Skin epidermis (tissue), 12 donors: ENCODE results near the gene TEX22.

Experiments used
- H3K27ac ChIP-seq, 21 experiments: fragments of 200-600 bp; sonication (generic) in 11 of 21; one replicate each; pipeline ENCODE4 v1.5.0; 2020; ENCODE audit warnings: mild to moderate bottlenecking in 3 of 21, inconsistent platforms in 2 of 21, moderate library complexity in 2 of 21
- H3K4me3 ChIP-seq, 7 experiments: fragments of 200-600 bp; sonication (generic) in 2 of 7; one replicate each; pipeline ENCODE4 v1.5.0; 2020; ENCODE audit warnings: inconsistent platforms in 2 of 7, mild to moderate bottlenecking in 2 of 7, moderate library complexity in 1 of 7

Gene TEX22

DNA sequence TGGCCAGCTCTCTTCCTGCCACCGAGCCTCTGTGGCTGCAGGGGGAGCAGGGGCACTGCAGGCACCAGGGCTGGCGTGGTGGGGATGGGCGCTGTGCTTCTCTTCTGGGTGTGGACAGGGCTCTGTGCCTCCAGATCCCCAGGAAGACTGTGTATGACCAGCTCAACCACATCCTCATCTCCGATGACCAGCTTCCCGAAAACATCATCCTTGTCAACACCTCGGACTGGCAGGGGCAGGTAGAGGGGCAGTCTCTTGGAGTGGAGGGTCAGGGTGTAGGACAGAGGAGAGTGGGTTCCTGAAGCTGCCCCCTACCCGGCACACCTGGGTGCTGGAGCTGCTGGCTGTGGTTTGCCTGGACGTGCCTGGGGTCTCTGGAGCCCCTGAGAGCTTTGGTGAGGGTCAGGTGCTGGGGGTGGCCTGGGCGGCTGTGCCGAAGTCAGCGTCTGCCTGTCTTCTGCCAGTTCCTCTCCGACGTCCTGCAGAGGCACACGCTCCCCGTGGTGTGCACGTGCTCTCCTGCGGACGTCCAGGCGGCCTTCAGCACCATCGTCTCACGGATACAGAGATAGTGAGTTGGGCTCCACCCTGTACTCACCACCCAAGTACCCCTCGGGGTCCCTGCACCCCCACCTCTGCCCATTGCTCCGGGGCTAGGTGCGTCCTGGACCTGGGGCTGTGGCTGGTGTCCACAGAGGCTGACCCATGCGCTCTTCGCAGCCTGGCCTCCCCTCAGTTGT lies 15.8 kb upstream of the TEX22 start:
- H3K4me3 ChIP-seq: no peak overlapping the region
- H3K27ac ChIP-seq: no peak overlapping the region

DNA sequence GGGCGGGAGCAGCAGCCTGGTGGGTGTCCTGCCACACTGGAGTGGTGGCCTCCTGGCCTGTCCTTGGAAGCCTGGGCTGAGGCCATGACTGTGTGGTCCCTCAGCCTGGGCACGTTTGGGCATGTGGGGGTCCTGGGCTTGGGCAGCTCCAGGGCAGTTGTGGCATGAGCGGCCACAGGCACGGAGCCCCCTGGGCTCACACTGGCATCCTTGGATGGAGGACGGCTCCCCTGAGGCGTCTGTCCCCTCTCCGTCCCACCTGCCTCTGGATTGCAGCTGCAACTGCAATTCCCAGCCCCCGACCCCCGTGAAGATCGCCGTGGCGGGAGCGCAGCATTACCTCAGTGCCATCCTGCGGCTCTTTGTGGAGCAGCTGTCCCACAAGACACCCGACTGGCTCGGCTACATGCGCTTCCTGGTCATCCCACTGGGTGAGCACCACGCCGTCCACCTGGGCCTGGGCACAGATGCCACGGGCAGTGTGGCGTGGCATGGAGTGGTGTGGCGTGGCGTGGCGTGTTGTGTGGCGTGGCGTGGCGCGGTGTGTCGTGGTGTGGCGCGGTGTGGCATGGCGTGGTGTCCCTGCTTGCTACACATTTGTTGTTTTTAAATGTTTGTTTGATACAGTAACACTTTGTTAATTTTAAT lies 15.1 kb upstream of the TEX22 start:
- H3K4me3 ChIP-seq: no peak overlapping the region
- H3K27ac ChIP-seq: no peak overlapping the region

DNA sequence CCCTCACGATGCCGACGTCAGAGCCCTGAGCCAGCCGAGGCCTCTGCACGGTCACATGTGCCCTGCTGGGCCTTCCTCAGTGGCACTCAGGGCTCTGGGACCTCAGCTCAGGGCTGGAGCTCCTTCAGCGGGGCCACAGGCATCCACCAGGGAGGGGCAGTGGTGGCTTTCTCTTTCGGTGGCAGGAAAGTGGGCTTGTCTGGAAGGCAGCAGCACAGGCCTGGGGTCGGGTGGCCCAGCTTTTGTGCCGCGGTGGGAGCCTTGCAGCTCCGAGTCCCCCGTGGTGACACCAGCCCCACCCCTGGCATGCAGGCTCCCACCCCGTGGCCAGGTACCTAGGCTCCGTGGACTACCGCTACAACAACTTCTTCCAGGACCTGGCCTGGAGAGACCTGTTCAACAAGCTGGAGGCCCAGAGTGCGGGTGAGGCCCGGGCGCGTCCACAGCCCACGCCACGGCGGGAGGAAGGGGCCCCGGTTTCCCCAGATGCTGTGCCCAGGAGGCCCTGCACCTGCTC lies 14.2 kb upstream of the TEX22 start:
- Histone ChIP-seq H3K27ac (peak overlapping the region in 5 of 21 experiments; percentile 4 to 78 (median 22)), H3K4me3 (no peak overlapping the region)

DNA sequence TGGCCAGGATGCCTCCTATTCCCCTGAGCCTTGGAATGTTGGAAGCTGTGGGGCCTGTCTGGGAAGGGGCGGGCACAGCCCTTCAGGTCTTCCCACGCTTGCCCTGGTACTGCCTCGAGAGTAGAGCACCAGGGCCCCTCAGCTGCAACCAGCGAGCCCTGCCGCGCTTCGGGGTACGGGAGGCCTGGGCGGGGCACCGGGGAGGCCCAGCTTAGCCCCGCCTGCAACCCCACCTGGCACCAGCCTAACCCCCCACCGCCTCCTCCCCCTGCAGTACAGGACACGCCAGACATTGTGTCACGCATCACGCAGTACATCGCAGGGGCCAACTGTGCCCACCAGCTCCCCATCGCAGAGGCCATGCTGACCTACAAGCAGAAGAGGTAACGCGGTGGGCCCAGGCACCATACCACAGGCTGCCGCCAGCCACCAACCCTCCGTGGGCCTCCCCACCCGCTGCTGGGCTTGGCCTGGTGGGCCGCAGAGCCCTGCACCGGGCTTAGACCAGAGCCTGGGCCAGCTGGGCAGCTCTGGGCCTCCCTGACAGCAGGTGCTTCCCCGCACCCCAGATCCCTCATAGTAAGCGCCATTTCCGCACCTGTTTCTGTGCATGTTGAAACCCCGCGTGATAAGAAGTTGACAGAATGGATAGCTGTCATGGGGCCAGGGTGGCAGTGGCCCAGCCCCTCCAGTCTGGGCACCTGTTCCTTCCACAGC lies 13.6 kb upstream of the TEX22 start:
- H3K27ac ChIP-seq: peak overlapping the region in 5 of 21 experiments; percentile 4 to 78 (median 36)

DNA sequence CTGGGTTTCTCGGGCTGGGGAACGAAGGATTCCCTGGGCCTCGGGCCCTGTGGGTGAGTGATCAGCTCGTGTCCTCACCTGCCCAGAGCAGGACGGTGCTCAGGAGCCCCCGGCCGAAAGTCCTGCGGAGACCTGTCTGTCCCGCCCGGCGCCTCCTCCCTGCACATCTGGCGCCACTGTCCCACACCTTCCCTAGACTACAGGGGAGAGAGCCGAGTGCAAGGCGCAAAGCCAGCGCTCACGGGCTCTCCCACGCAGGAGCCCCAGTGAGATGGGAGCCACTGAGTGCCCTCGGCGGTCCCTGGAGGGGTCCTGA lies 13.1 kb upstream of the TEX22 start:
- Histone ChIP-seq H3K4me3 (no peak overlapping the region), H3K27ac (peak overlapping the region in 2 of 21 experiments; percentile 36 to 42)

More for the DNA sequence above, 13.6 kb upstream of the TEX22 start:
- no peak overlapping the region for H3K4me3 ChIP-seq

DNA sequence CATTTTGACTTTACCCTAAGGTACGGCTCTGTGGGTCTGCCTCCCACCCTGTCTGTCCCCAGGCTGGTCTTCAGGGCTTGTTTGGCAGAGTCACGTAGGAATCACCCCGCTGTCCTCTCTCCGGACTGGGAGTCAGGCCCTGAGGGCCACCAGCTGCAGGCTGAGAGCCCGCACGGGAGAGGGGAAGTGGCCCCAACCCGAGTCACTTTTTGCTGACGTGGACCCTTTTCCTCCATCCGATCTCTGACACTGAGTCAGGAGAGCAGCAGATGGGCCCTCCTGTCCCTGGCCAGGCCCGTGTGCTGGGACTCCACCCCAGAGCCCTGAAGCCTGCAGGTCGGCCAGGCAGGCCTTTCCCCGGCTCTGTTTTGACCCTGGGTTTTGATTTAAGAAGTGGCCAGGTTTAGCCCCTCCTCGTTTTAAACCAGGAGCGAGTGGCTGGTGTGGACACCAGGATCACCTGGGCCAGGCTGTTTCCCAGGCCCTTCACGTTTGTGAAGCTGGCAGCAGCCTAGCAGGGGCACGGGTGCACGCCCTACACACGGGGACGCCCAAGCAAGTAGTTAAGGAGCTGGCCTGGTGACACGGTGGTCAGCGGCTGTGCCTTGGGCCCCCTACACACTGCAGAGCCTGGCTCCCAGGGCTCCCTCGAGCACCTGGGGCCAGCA lies 12.5 kb upstream of the TEX22 start:
- peak overlapping the region in 2 of 21 experiments; percentile 36 to 42 for H3K27ac ChIP-seq
- no peak overlapping the region for H3K4me3 ChIP-seq

DNA sequence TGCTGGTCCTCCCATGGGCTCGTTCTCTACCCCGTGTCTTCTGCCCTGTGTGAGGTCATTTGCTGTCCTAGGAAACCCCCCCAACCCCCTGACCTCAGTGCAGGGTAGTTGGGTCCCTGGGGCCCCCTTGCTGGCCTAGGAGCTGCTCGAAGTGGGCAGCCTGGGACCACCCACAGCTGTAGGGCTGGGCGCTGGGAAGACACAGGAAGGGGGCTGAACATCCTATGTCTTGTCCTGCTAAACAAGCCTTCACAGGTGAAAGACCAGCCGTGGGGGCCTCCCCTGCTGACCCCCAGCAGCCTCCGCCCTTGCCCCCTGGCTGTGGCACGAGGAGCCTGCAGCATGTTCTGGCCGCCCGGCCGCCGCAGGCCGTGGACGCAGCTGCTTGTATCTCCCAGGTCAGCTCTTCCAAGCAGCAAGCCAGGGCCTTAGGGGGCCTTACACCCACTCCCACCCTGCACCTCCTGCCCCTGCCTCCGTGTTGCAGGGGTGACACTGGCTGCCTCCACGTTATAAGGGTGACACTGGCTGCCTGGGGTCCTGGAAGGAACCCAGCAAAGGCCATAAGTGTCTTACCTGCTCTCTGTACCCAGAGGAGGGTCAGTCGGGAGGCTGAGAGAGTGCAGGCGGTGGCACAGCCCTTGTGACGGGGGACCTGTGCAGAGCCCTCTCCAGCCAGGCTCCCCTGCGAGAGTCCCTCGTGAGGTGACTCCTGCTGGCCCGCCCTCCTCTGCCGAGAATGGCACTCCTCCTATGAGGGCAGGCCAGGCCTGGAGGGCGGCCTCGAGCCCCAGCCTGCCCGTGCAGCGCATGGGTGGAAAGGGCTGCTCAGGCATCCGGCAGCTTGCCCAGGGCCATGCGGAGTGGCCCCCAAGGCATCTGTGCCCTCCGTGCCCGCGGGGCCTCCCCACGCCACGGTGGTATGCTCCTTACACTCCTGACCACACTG lies 11.5 kb upstream of the TEX22 start:
- H3K4me3 ChIP-seq: no peak overlapping the region
- H3K27ac ChIP-seq: peak overlapping the region in 3 of 21 experiments; percentile 7 to 59 (median 27)

DNA sequence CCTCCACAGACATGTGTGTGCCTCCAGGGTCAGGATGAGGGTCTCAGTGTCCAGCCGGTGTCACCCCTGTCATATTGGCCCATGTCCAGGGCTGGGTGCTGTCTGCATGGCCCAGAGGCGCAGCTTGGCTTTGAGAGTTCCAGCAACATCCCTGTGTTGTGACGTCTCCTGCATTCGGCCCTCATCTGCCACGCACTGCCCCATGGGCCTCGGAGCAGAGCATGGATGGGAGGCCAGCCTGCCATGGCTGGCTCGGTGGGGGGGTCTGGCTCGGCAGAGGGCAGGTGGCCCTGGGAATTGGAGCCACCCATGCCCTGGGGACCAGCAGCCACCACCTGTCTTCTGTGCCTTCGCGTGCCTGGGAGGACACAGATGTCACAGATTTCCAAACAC lies 10.8 kb upstream of the TEX22 start:
- peak overlapping the region in 3 of 21 experiments; percentile 59 to 79 (median 75) for H3K27ac ChIP-seq

DNA sequence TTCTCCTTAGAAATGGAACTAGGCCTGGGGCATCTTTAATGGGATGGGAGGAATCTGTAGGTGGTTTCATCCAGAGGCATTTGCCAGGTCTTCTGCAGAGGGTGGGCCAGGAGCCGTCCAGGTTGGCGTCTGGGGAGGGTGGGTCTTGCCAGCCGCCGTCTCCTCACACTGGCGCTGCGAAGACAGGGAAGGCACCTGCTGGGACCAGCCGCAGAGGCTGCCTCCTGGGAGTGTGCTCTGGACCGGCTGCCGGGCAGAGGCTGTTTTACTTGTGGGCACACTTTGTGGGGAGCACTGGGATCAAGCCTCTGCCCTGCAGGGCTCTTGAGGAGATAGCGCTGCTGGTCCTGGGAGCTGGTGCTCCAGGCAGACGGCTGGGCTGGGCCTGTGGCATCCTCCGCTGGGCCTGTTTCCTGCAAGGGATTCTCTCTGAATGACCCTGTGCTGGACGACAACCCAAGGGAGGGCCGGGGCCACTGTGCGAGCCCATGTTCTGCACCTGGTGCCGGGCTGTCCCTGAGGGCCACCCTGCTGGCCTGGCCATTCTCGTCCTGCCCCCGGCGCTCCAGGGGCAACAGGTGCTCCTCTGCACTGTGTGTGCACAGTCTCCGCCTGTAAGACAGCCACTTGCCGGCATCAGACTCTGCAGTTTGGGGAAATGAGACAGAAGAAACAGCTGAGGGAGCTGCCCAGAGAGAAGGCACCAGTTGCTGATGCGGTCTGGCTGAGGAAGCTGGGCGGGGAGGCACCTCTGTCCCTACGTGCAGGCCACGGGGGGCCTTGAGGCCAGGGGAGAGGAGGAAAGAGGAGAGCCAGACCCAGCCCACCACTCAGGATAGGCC lies 10.0 kb upstream of the TEX22 start:
- Histone ChIP-seq H3K27ac (peak overlapping the region in 15 of 21 experiments; percentile 17 to 82 (median 50)), H3K4me3 (no peak overlapping the region)

More for the DNA sequence above, 10.8 kb upstream of the TEX22 start:
- no peak overlapping the region for H3K4me3 ChIP-seq

DNA sequence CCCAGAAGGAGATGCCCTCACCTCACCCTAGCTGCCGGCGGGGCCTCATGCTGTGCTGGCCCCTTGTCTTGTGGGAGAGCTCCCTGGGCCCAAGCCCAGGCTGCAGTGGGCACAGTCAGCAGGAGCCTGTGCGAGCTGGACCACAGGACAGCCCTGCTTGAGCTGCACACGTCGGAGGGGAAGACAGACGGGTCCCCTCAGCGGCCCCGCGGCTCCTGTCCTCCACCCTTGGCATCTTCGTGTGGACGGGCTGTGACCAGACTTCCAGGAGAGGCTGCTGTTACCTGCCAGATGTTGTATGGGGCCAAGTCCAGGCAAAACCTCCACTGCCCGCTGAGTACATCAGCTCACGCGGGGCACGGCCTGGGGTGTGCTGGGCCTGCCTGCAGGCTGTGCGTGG lies 9.4 kb upstream of the TEX22 start:
- peak overlapping the region in 18 of 21 experiments; percentile 17 to 82 (median 50) for H3K27ac ChIP-seq
- H3K4me3 ChIP-seq: no peak overlapping the region

DNA sequence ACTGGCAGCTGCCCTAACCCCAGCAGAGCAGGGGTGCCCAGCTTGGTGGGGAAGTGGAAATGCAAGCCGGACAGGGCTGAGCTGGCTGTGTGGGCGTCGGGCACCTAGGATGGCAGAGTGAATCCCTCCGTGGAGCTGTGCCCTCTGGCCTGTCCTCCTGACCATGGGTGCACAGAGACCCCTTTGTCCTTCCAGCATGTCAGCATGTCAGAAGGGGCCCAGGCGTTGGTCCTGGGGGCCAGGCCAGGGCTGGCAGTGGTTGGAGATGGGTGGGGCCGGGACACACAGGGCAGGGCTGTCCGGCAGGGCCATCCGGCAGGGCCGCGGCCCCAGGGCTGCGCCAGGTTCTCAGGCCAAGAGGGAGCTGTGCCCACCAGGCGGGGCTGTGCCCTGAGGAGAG lies 8.8 kb upstream of the TEX22 start:
- Histone ChIP-seq H3K4me3 (no peak overlapping the region), H3K27ac (peak overlapping the region; percentile 13 to 82 (median 50))

DNA sequence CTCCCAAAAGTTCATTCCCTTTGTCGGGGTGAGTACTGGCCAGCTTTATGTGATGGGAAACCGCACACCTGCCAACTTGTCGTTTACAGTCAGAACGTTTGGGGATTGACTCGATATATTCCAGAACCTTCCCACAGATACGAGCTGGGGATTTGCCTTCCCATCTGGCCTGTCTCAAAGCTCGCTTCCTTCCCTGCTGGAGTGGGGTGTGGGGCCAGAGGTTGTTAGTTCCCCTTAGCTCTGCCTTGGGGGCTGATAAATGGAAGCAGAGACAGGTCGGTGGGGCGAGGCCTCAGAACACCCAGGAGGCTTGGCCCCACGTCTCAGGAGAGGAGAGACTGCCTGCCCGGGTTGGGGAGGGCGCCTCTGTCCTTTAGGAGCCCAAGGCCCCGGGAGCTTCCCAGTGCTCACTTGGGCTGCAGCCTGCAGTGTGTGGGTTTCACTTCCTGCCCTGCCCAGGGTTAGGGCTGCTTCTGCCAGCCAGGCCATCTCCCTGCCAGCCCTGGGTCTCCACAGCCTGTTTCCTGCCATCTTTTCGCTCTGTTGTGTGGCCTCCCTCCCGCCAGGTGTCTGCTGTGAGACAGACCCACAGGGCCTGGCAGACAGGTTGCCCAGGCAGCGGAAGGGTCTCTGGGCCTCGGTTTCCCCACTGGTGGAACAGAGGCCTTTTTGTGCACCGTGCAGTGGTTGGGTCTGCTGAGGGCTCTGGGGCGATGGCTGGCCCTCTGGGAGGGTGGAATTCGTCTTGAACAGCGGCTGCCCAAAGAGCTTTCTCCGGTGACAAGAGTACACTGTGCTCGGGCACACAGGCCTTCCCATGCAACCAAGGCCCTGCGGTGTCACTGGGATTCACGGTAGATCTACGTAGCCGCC lies 8.1 kb upstream of the TEX22 start:
- no peak overlapping the region for H3K4me3 ChIP-seq
- H3K27ac ChIP-seq: peak overlapping the region in 18 of 21 experiments; percentile 28 to 82 (median 59)

DNA sequence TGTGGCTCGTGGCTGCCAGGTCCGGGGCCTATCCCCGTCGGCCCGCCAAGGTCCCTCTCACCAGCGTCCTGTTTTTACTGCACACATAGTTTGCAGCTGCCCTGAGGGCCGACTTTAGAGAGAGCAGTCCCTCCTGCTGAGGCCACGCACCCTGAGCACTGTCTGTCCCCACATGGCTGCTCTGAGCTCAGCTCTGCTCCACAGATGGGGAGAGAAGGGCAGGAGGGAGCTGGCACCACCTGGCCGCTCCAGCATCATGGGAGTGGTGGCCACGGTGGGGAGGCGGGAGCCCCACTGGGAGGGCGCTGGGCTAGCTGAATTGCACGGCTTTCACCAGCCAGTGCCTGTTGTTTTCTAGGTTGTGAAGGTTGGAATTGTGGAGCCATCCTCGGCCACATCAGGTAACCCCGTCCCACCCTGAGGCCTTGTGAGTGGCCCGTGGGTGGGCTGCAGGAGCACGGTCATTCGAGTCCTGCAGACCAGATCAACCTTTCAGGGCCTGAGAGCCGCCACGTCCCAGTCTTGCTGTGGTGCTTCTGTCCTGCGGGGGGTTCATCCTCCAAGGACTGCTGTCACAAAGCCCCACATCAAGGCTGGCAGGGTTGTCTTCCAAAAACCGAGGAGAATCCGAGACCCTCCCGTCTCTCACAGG lies 7.4 kb upstream of the TEX22 start:
- Histone ChIP-seq H3K4me3 (no peak overlapping the region), H3K27ac (peak overlapping the region in 7 of 21 experiments; percentile 11 to 82 (median 75))

DNA sequence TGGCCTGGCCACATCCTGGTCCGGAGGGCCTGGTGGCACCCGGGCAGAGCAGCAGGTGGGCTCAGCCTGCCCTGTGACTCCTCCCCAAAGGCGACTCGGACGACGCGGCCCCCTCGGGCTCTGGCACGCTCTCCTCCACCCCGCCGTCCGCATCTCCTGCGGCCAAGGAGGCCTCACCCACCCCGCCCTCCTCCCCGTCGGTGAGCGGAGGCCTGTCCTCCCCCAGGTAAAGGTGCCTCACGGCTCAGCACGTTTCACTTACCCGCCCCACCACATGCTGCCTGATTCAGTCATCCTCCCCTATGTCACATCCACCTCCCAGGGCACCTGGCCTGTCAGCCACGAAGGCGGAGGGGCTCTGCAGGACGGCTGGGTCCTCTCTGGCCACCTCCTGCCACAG lies 6.8 kb upstream of the TEX22 start:
- no peak overlapping the region for H3K4me3 ChIP-seq
- H3K27ac ChIP-seq: no peak overlapping the region

DNA sequence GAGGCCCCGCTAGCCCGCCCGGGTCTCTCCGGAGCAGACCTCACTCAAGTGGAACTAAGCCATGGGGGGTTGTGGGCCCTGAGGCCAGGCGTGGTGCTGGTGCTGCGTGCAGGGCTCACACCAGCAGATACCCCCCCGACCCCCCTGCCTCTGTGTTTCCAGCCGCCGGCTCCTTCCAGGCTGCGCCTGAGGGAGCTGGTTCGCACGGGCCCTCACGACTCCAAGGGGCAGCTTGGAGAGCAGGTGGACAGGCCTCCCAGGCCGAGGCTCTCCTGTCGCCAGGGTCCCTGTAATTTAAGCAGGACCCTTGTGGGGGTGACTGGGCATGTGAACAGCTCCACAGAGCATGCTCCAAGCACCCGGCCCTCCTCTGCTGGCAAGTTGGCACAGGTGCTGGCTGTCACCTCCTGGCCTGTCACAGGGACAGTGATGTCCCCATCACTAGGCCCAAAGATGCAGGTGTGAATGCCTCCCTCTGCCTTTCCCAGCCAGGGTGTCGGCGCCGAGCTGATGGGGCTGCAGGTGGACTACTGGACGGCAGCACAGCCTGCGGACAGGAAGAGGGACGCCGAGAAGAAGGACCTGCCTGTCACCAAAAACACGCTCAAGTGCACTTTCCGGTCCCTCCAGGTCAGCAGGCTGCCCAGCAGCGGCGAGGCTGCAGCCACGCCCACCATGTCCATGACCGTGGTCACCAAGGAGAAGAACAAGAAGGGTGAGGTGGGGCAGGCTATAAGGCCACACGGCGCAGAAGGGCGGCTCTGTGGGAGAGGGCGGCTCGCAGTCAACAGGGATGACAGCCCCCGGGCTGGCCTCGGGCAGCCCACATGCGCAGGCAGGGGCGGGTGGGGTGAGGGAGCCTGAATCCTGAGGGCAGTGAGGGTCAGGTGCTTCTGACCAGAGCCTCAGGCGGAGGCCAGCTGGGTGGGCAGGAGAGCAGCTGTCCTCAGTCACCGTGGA lies 5.9 kb upstream of the TEX22 start:
- peak overlapping the region in 1 of 21 experiments; percentile 9 for H3K27ac ChIP-seq
- no peak overlapping the region for H3K4me3 ChIP-seq
